ENCODE measurements around the gene TLR3.

The TLR3 gene

DNA sequence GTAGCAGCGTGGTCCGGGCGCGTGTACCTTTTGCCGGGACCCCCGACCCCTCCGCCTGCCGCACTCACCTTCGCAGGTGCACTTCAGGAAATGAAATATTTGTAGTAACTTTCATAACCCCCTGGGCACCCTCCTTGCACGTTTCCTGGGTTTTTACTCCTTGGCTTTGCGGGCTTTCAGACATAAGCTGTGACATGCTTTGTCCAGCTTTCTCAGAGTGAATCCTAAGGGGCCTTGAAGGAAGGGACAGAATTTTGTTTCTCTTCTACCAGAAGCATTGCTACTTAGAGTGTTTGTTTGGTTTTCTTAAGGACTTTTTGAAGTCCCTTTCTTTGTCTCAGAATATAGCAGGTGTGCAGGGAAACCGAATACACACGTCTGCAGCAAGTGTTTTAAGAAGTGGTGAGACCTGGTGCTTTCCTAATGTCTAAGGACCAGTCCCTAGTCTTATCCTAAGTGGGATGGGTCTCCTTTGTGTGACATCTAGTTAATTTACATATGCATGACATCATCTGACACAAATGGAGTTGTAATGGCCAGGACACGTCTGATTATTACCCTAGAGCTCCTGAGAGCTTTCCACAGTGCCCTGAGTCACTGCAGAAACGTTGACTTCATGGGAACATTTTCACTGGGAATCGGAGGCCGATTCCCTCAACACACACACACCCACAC is 36.8 kb downstream of the TLR3 start:
- DNase-seq (ENCODE audit: low read depth) = no peak

DNA sequence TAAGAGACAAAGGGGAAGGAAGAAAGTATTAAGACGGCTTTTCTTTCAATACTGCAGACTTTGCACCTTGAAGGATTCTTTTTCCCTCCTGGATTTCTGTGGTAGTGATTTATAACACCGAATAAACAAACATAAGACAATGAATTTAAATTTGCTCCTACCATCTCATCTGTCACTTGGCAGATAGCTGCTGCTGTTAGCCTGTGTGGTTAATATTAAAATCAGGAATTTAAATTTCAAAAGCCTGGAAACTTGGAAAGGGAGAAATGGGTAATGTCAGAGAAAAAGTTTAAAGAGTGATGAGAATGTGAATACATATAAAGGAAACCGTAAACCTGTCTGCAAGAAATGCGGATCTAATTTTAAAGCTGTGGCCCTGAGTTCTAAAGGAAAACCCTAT is 39.0 kb downstream of the TLR3 start:
- DNase-seq (ENCODE audit: low read depth) = no peak

DNA sequence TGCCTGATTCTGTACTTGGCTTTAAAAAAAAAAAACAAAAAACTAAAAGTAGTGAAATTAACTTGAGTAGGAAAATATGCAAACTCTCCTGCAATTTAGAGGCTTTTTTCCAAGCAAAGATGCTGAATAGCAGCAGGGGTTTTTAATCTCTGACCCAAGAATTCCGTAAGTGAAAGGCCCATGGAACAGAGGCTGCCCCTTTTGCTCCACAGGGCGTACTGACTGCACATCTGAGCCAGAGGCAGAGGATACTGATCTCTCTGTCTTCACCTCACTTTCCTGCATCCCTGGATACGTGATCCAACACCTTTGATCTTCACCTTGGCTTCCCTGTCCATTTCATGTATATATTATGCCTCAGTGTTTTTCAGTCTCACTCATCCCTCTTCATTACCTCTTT is 39.4 kb downstream of the TLR3 start:
- no peak for DNase-seq (ENCODE audit: low read depth)

DNA sequence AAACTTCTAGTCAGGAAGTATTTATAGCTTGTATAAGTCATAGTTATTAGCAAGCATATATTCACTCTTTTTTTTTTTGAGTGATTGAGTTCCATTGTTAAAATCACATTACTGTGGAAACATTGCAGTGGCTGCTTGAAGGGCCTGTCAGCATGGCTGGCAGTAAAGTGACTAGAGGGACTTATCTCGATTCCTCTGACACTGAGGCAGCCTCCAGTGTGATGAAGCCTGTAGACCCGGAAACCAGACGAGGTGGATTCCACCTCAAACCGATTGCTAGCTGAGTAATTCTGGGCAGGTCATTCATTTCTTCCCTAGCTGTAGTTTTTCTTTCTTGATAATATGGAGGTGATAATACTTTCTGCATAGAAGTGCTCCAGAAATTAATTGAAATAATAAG is 40.3 kb downstream of the TLR3 start:
- no peak for DNase-seq (ENCODE audit: low read depth)

DNA sequence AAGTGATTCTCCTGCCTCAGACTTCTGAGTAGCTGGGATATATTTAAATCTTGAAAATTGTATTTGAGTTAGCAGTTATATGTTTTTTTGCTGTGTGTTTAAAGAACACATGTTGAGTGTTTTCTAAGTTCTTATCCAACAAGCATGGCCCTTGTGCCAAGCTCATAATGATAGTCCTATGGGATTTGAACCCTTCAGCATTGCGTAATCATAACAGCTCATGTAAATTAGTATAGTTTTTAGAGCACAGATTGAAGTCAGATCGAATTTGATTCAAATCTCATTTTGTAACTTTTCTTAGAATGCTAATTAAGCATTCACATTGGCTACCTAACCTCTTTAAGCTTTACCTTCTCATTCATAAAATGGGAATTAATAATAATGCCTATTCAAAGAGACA is 47.7 kb downstream of the TLR3 start:
- no peak for DNase-seq (ENCODE audit: low read depth)

DNA sequence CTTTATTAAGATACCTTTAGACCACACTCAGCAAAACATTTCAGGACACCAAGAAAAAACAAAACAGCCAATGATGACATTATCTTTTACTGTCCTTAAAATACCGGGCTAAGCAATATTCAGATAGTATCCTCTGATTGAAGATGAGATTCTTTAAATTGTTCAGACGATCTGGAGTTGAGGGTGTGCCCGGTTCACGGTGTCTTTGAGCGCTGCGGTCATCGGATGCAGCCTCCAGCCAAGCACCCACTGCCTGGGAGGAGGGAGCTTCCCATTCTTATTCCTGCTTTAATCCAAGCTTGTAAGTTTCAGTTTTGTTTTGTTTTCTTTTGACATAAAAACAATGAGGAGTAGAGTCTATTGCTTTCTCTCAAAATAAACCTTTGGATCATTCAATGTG is 49.6 kb downstream of the TLR3 start:
- no peak for DNase-seq (ENCODE audit: low read depth)

DNA sequence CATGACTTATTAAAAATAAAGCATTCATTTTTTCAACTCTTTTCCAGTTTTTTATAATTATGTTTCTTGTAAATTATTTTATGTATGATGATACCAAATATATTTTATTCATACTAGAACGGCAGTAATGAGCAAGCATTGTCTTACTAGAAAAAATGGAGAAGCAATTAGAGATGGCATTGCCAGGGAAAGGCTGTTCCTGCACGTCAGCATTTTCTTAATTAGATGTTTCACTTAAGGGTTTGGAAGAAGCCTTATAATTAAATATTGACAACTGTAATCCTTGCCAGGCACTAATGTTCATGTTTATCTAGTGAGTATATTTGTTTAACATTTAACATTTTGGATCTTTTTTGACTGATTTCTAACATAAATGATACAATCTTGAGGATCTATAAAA is 52.1 kb downstream of the TLR3 start:
- DNase-seq (ENCODE audit: low read depth) = no peak

DNA sequence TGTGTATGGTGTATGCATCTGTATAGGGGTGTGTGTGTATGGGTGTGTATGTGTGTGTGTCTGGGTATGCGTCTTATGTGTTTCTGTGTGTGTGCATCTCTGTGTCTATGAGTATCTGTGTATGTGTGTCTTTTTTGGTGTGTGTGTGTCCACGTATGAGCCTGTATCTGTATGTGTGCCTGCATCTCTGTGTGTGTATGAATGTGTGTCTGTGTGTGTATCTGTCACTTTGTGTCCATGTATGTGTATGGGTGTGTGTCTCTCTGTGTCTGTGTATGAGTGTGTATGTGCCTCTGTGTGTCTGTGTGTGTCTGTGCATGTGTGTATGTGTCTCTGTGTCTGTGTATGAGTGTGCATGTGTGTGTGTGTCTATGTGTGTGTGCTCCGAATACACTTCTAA is 59.9 kb downstream of the TLR3 start:
- DNase-seq (ENCODE audit: low read depth) = no peak

DNA sequence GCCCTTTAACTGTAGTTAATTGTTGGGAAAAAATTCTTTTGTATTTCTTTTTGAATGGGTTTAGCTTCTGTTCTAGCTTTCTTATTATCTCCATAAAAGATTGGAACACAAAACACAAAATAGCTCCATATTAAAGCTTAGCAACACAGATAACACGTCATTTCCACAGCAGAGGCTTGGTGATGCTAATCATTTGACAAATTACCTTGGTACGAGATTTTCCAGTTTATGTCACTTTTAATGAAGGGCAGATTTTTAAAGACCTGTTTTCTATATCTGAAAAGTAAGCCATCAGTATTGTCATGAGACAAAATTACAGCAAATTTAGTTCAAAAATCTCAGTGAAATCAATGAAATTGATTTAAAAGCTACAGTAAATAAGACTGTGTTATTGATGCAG is 63.0 kb downstream of the TLR3 start:
- no peak for DNase-seq (ENCODE audit: low read depth)

DNA sequence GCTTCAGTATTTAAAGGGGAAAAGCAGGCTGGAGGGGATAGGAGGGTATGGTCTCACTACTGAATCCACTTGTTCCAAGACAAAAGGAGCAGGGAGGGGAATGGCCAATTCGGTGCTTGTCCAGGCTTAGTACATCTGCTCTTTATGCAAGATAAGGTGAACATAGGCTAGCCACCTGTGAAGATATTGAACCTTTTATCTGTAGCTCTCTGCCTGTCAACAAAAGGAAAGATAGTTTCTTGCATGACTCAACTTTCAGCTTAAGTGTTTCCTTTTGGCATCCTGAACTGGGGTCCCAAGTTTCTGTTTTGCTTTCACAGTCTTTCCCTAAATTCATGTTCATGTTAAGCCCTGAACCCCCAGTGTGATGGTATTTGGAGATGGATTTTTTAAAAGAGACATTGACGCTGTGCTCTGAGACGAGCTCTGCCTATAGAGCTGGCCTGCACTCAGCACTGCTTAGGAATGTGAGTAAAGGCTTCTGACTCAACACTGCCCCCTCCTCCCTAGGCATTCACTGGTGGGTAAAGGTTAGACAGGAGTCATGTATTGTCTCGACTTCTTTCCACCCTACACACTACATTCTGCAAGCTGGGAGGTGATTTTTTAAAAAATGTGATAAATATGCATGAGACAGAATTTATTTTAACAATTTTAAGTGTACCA is 63.8 kb downstream of the TLR3 start:
- no peak for DNase-seq (ENCODE audit: low read depth)

DNA sequence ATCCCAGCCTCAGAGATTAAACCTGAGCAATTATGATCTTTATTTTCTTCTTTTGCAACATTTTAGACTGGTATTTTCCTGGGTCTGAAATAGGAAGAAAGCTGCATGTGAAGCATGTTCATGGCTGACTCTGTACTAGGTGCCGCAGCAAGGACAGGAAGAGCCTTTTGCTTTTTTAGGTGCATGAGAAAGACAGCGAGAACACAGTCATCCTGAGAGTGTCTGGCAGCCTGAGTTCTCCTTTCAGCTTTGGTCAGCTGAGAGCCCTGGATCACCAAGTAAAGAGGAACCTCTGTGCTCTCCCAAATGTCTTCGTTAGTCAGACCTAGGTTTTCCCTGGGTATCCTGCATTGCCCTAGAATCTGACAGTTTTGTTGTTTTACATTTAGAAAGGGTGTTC is 65.3 kb downstream of the TLR3 start:
- no peak for DNase-seq (ENCODE audit: low read depth)

DNA sequence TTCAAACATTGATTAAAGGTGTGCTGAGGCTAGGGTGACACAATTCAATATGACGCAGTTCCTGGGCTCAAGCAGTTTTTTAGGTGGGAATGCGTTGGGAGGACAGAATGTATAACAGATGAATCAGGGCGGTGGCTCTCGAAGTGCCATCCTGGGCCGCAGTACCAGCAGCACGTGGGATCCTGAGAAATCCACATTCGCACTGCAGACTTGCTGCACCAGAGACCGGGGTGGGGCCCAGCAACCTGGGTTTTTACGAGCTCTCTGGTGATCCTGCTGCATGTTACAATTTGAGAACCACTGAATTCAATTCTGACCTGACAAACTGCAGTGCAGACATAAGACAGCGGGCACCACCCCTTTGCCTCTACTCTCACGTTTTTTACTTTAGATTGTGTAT is 65.9 kb downstream of the TLR3 start:
- DNase-seq (ENCODE audit: low read depth) = no peak

DNA sequence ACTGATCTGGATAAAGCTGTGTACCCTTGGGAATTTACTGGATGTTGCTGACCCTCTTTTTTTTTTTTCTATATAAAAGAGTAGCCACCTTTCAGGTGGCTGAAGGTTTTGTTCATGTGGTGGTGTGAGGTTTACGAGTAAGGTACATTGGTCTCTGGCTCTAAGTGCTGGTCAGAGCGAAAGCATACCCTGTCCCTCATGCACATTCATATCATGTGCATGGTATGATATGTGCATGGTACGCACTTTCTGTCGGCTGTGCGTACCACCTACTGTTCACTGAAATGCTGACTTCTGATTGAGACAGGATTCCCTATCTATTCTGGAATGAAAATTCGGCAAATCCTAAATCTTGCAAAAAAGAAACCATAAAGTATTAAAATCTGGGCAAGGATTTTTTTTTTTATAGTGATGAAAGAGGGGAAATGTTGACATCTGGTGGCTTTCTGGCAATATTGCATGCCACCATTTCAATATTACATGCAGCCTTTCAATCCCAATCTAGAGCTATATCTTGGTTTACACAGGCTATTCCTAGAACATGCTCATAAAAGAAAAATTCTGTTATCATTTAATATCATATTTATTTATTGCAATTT is 68.3 kb downstream of the TLR3 start:
- no peak for DNase-seq (ENCODE audit: low read depth)
